Measurements from ENCODE around the gene C18orf63. TPM values are rescaled to one million over a fixed set of nuclear protein-coding genes. Genes with fewer than 3 reads are reported as not detected.

The C18orf63 gene
- total RNA-seq, 1 donor from 2014 or later = not detected

DNA sequence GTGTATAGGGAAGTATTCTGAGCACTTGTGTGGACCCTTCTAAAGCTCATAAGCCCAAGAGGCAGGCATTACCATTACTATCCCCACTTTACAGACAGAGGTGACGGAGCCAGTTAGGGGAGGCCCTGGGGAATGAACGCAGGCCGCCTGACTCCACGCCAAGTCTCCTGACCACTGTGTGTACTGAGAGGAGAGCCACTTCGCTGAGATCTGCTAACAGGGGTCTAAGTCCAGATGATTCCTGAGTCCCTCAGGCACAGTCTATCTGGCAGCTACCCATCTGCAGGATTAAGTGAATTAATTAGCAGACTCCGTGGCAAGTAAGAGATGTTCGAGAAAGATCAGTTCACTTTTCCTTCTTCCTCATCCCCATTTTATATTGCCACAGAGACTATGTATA lies 37.6 kb upstream of the C18orf63 start:
- no peaks in the 10 kb centered on the region for H3K9me3 Mint-ChIP-seq (ENCODE audit: unreplicated experiment)
- H3K4me1 Mint-ChIP-seq (ENCODE audit: unreplicated experiment) = peaks cover 72% of the 10 kb centered on the region
- peaks cover 5% of the 10 kb centered on the region for H3K27me3 Mint-ChIP-seq (ENCODE audit: unreplicated experiment)
- TF ChIP-seq, protein P1, sequence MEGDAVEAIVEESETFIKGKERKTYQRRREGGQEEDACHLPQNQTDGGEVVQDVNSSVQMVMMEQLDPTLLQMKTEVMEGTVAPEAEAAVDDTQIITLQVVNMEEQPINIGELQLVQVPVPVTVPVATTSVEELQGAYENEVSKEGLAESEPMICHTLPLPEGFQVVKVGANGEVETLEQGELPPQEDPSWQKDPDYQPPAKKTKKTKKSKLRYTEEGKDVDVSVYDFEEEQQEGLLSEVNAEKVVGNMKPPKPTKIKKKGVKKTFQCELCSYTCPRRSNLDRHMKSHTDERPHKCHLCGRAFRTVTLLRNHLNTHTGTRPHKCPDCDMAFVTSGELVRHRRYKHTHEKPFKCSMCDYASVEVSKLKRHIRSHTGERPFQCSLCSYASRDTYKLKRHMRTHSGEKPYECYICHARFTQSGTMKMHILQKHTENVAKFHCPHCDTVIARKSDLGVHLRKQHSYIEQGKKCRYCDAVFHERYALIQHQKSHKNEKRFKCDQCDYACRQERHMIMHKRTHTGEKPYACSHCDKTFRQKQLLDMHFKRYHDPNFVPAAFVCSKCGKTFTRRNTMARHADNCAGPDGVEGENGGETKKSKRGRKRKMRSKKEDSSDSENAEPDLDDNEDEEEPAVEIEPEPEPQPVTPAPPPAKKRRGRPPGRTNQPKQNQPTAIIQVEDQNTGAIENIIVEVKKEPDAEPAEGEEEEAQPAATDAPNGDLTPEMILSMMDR (IDR thresholded peaks at IDR 0.05; ENCODE audit: unreplicated experiment) = no peak
- H3K36me3 Mint-ChIP-seq (ENCODE audit: low read depth, unreplicated experiment) = peaks cover 28% of the 10 kb centered on the region
- H3K4me3 Mint-ChIP-seq (ENCODE audit: unreplicated experiment) = no peak overlapping the region
- DNase-seq (ENCODE audit: low spot score) = no peak
- no peak overlapping the region for H3K27ac Mint-ChIP-seq (ENCODE audit: unreplicated experiment)

DNA sequence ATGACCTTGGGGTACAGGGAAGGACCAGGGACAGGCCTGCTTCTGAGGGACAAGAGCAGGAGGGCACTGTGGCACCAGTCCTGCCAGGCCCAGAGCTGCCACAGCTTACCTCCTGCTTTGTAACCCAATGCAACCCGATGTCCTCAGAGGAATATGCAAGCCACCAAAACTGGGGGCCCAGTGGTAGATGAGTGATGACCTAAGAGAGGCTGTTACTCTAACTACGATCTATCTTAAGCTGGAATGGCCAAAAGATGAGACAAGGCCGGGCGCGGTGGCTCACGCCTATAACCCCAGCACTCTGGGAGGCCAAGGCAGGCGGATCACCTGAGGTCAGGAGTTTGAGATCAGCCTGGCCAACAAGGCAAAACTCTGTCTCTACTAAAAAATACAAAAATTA lies 36.7 kb upstream of the C18orf63 start:
- peaks cover 28% of the 10 kb centered on the region for H3K36me3 Mint-ChIP-seq (ENCODE audit: low read depth, unreplicated experiment)
- peaks cover 73% of the 10 kb centered on the region for H3K4me1 Mint-ChIP-seq (ENCODE audit: unreplicated experiment)
- TF ChIP-seq, protein P1 (IDR thresholded peaks at IDR 0.05; ENCODE audit: unreplicated experiment) = no peak
- DNase-seq (ENCODE audit: low spot score) = no peak
- H3K27me3 Mint-ChIP-seq (ENCODE audit: unreplicated experiment) = peaks cover 5% of the 10 kb centered on the region
- no peak overlapping the region for H3K27ac Mint-ChIP-seq (ENCODE audit: unreplicated experiment)
- no peaks in the 10 kb centered on the region for H3K9me3 Mint-ChIP-seq (ENCODE audit: unreplicated experiment)
- no peak overlapping the region for H3K4me3 Mint-ChIP-seq (ENCODE audit: unreplicated experiment)

DNA sequence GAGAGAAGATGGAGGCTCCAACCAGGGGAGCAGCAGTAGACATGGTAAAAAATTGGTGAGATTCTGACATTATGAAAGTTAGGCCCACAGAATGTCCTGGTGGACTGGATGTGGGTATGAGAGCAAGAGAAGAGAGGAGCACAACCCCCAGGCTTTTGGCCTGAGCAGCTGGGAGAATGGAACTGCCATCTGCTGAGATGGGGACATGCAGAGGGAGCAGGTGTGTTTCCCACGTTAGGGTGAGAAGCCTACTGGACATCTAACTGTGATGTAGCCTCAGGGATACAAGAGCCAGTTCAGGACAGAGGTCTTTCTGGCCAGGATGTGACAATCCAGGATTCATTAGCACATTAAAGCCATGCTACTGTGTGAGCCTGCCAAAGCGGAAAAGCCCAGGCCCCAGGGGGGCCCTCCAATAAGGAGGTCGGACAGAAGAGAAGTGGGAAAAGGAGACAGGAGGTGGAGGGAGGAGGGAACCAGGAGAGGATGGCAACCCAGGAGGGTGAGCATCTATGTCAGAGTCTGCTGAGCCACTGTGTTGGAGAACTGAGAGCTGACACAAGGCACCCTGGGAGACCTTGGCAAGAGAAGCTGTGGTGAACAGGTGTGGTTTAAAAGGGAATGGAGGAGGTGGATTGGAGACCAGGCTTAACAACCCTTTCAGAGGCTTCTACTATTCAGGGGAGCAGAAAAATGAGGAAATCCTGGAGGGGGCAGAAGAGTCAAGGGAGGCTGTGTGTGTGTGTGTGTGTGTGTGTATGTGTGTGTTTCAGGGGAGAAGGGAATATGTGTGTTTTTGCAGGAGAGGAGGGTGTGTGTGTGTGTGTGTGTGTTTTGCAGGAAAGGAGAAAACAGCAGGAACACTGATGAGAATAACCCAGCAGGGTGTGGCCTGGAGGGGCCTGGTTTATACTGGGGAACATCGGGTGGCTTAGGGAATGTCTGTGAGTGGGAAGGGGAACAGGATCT lies 34.3 kb upstream of the C18orf63 start:
- peak overlapping the region; percentile 92 for H3K27ac Mint-ChIP-seq (ENCODE audit: unreplicated experiment)

DNA sequence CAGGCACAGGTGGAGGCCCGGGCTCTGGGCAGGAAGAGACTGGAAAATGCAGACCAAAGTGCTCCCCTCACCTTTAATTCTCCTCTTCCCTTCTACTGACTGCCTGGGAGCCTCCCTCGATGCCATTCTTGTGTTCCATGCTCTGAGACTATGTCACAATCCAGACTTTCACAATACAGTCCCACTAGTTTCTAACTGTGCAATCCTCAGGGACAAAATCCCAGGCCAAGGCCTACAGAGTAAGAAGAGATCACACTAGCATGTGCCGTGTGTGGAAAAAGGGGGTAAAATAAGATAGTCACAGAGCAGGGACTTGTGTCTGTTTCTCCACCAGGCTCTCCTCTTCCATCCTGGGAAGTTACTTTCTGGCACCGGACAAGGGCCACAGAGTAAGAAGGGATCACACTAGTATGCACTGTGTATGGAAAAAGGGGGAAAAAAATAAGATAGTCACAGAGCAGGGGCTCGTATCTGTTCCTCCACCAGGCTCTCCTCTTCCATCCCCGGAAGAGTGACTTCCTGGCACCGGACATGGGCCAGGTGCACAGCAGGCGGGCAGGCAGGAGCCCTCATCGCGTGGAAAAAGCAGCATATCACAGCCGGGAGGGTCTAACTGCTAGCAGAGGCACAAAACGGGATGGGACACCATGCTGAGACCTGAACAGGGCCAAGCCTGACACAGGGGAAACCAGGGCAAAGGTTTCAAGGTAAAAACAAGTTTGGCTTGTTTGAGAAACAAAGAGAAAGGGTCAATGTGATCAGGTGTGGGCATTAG lies 33.5 kb upstream of the C18orf63 start:
- TF ChIP-seq, protein P1 (IDR thresholded peaks at IDR 0.05; ENCODE audit: unreplicated experiment) = no peak
- Mint-ChIP-seq H3K27me3 (ENCODE audit: unreplicated experiment) (peaks cover 9% of the 10 kb centered on the region), H3K4me1 (ENCODE audit: unreplicated experiment) (peaks cover 63% of the 10 kb centered on the region), H3K4me3 (ENCODE audit: unreplicated experiment) (peak overlapping the region; percentile 79), H3K36me3 (ENCODE audit: low read depth, unreplicated experiment) (peaks cover 18% of the 10 kb centered on the region), H3K9me3 (ENCODE audit: unreplicated experiment) (no peaks in the 10 kb centered on the region), H3K27ac (ENCODE audit: unreplicated experiment) (peak overlapping the region; percentile 92)
- no peak for DNase-seq (ENCODE audit: low spot score)

More for the DNA sequence above, 34.3 kb upstream of the C18orf63 start:
- TF ChIP-seq, protein P1 (IDR thresholded peaks at IDR 0.05; ENCODE audit: unreplicated experiment) = no peak
- Mint-ChIP-seq H3K9me3 (ENCODE audit: unreplicated experiment) (no peaks in the 10 kb centered on the region), H3K4me3 (ENCODE audit: unreplicated experiment) (peak overlapping the region; percentile 79), H3K4me1 (ENCODE audit: unreplicated experiment) (peaks cover 72% of the 10 kb centered on the region), H3K27me3 (ENCODE audit: unreplicated experiment) (peaks cover 9% of the 10 kb centered on the region), H3K36me3 (ENCODE audit: low read depth, unreplicated experiment) (peaks cover 27% of the 10 kb centered on the region)
- DNase-seq (ENCODE audit: low spot score) = no peak

Data from endothelial cell (in vitro differentiated cells).